ENCODE data around the gene ZCCHC13.
"Not testable (repeated sequence)": the region's sequence is repeated elsewhere in the genome, so short reads cannot be mapped to it uniquely, and the experiment has no call there.

Gene ZCCHC13

GRCh38 chrX:74340051-74340450, 36.1 kb downstream of the ZCCHC13 start:
- Histone ChIP-seq H2AFZ (ENCODE audit: low read length) (no peak overlapping the region), H4K20me1 (ENCODE audit: insufficient read depth, low read length, poor library complexity, severe bottlenecking) (no peaks in the 10 kb centered on the region), H3F3A (ENCODE audit: low read depth) (no peaks in the 10 kb centered on the region), H3K27me3 (ENCODE audit: insufficient read depth, low read length, poor library complexity, severe bottlenecking) (no peaks in the 10 kb centered on the region), H3K79me2 (ENCODE audit: insufficient read depth, low read length) (no peaks in the 10 kb centered on the region), H3K4me2 (ENCODE audit: low read depth, low read length, poor library complexity, severe bottlenecking) (no peak overlapping the region), H3K9me2 (replicated peaks; ENCODE audit: low read depth, low read length) (no peaks in the 10 kb centered on the region), H3K4me3 (ENCODE audit: low read length, poor library complexity, severe bottlenecking) (no peak overlapping the region), H3K9me3 (ENCODE audit: insufficient read depth, low read depth, low read length) (no peaks in the 10 kb centered on the region), H3K4me1 (ENCODE audit: insufficient read depth, low read length, poor library complexity, severe bottlenecking) (no peaks in the 10 kb centered on the region), H3K36me3 (ENCODE audit: insufficient read depth, low read length) (no peaks in the 10 kb centered on the region), H3K9ac (ENCODE audit: low read depth, low read length, poor library complexity, severe bottlenecking) (no peak overlapping the region)
- TF ChIP-seq EZH2phosphoT487 (IDR thresholded peaks at IDR 0.05; ENCODE audit: borderline replicate concordance) = no peak
- TF ChIP-seq CTCF (conservative IDR thresholded peaks at IDR 0.05; ENCODE audit: low read length) = no peak

- H3K79me2 ChIP-seq (ENCODE audit: insufficient read depth, low read length); H4K20me1 ChIP-seq (ENCODE audit: insufficient read depth, low read length, poor library complexity, severe bottlenecking): not testable (repeated sequence)
These were observed 38.2 kb downstream of the ZCCHC13 start for GRCh38 chrX:74342211-74342610.

GRCh38 chrX:74343343-74344279, 39.6 kb downstream of the ZCCHC13 start:
- Histone ChIP-seq H3K9me3 (ENCODE audit: insufficient read depth, low read depth, low read length) (no peaks in the 10 kb centered on the region), H3K36me3 (ENCODE audit: insufficient read depth, low read length) (no peaks in the 10 kb centered on the region), H3K9me2 (replicated peaks; ENCODE audit: low read depth, low read length) (no peaks in the 10 kb centered on the region), H3K4me1 (ENCODE audit: insufficient read depth, low read length, poor library complexity, severe bottlenecking) (no peaks in the 10 kb centered on the region), H4K20me1 (ENCODE audit: insufficient read depth, low read length, poor library complexity, severe bottlenecking) (no peaks in the 10 kb centered on the region), H2AFZ (ENCODE audit: low read length) (peak overlapping the region; percentile 82), H3K27me3 (ENCODE audit: insufficient read depth, low read length, poor library complexity, severe bottlenecking) (no peaks in the 10 kb centered on the region), H3K4me3 (ENCODE audit: low read length, poor library complexity, severe bottlenecking) (no peak overlapping the region), H3F3A (ENCODE audit: low read depth) (no peaks in the 10 kb centered on the region), H3K4me2 (ENCODE audit: low read depth, low read length, poor library complexity, severe bottlenecking) (no peak overlapping the region), H3K9ac (ENCODE audit: low read depth, low read length, poor library complexity, severe bottlenecking) (no peak overlapping the region), H3K79me2 (ENCODE audit: insufficient read depth, low read length) (no peaks in the 10 kb centered on the region)
- TF ChIP-seq CTCF (conservative IDR thresholded peaks at IDR 0.05; ENCODE audit: low read length) (peak; percentile 68), EZH2phosphoT487 (IDR thresholded peaks at IDR 0.05; ENCODE audit: borderline replicate concordance) (no peak)

More at GRCh38 chrX:74342211-74342610, 38.2 kb downstream of the ZCCHC13 start:
- not testable (repeated sequence) for H3K9me3 ChIP-seq (ENCODE audit: insufficient read depth, low read depth, low read length); H3K36me3 ChIP-seq (ENCODE audit: insufficient read depth, low read length); H3K9ac ChIP-seq (ENCODE audit: low read depth, low read length, poor library complexity, severe bottlenecking); H3K4me1 ChIP-seq (ENCODE audit: insufficient read depth, low read length, poor library complexity, severe bottlenecking); H2AFZ ChIP-seq (ENCODE audit: low read length); H3K4me2 ChIP-seq (ENCODE audit: low read depth, low read length, poor library complexity, severe bottlenecking); H3F3A ChIP-seq (ENCODE audit: low read depth); H3K27me3 ChIP-seq (ENCODE audit: insufficient read depth, low read length, poor library complexity, severe bottlenecking); H3K4me3 ChIP-seq (ENCODE audit: low read length, poor library complexity, severe bottlenecking); H3K9me2 ChIP-seq (replicated peaks; ENCODE audit: low read depth, low read length)

GRCh38 chrX:74344280-74344622, 40.3 kb downstream of the ZCCHC13 start:
- no peak overlapping the region for H2AFZ ChIP-seq (ENCODE audit: low read length)
- H3K9ac ChIP-seq (ENCODE audit: low read depth, low read length, poor library complexity, severe bottlenecking) = no peak overlapping the region
- no peak overlapping the region for H3K4me3 ChIP-seq (ENCODE audit: low read length, poor library complexity, severe bottlenecking)
- no peaks in the 10 kb centered on the region for H3K36me3 ChIP-seq (ENCODE audit: insufficient read depth, low read length)
- no peaks in the 10 kb centered on the region for H3K4me1 ChIP-seq (ENCODE audit: insufficient read depth, low read length, poor library complexity, severe bottlenecking)
- H3K9me3 ChIP-seq (ENCODE audit: insufficient read depth, low read depth, low read length) = no peaks in the 10 kb centered on the region
- H3K79me2 ChIP-seq (ENCODE audit: insufficient read depth, low read length) = no peaks in the 10 kb centered on the region
- H3F3A ChIP-seq (ENCODE audit: low read depth) = no peaks in the 10 kb centered on the region
- no peak overlapping the region for H3K4me2 ChIP-seq (ENCODE audit: low read depth, low read length, poor library complexity, severe bottlenecking)
- no peaks in the 10 kb centered on the region for H4K20me1 ChIP-seq (ENCODE audit: insufficient read depth, low read length, poor library complexity, severe bottlenecking)
- no peaks in the 10 kb centered on the region for H3K27me3 ChIP-seq (ENCODE audit: insufficient read depth, low read length, poor library complexity, severe bottlenecking)
- H3K9me2 ChIP-seq (replicated peaks; ENCODE audit: low read depth, low read length) = no peaks in the 10 kb centered on the region
- TF ChIP-seq CTCF (conservative IDR thresholded peaks at IDR 0.05; ENCODE audit: low read length) (0 out of 2 replicates have a peak, but pooled peaks have one; percentile 15), EZH2phosphoT487 (IDR thresholded peaks at IDR 0.05; ENCODE audit: borderline replicate concordance) (no peak)

Data from Loucy (cell line).